Measurements from ENCODE around the gene STK25.

- TF ChIP-seq POLR2AphosphoS5 (IDR thresholded peaks at IDR 0.05; ENCODE audit: borderline replicate concordance, low read depth, low read length) (no peak), EZH2 (IDR thresholded peaks at IDR 0.05) (no peak)
Measured at GRCh38 chr2:241500431-241500975, 7.9 kb downstream of the STK25 start.
